MM.1S (cell line): ENCODE results near the gene CCDC91.

ENCODE experiments used
- DNase-seq: peaks from one replicate; pipeline ENCODE4 v3.0.0-alpha.2; 2015
- H2AFZ ChIP-seq: fragments of 300-600 bp; sonication (generic); 2 replicates; pipeline ENCODE4 v1.6.0; 2016; ENCODE audit warnings: antibody characterized with exemption, low read length
- H3F3A ChIP-seq: fragments of 300-600 bp; sonication (generic); 2 replicates; pipeline ENCODE4 v1.6.1; 2016; ENCODE audit warnings: mild to moderate bottlenecking, antibody characterized with exemption, low read length, moderate library complexity, mixed read lengths; ENCODE audit not compliant: insufficient read depth
- H3K27ac ChIP-seq: fragments of 300-600 bp; sonication (generic); 2 replicates; pipeline ENCODE4 v1.5.1; 2016; ENCODE audit warnings: mild to moderate bottlenecking, low read length
- H3K27me3 ChIP-seq: fragments of 300-600 bp; sonication (generic); replicated peaks from 2 replicates; pipeline ENCODE4 v1.6.0; 2016; ENCODE audit warnings: low read length; ENCODE audit not compliant: insufficient read depth
- H3K36me3 ChIP-seq: fragments of 300-600 bp; sonication (generic); replicated peaks from 2 replicates; pipeline ENCODE4 v1.6.1; 2016; ENCODE audit warnings: mild to moderate bottlenecking, low read length, mixed read lengths; ENCODE audit not compliant: insufficient read depth
- H3K4me1 ChIP-seq: fragments of 300-600 bp; sonication (generic); 2 replicates; pipeline ENCODE4 v1.6.1; 2016; ENCODE audit warnings: low read length, mixed read lengths
- H3K4me2 ChIP-seq: fragments of 300-600 bp; sonication (generic); 2 replicates; pipeline ENCODE4 v1.6.0; 2016; ENCODE audit warnings: low read depth, low read length
- H3K4me3 ChIP-seq: fragments of 300-600 bp; sonication (generic); 2 replicates; pipeline ENCODE4 v1.5.1; 2016; ENCODE audit warnings: low read length, mixed read lengths
- H3K79me2 ChIP-seq: fragments of 300-600 bp; sonication (generic); 2 replicates; pipeline ENCODE4 v1.6.1; 2016; ENCODE audit warnings: mixed run types, low read length, mixed read lengths
- H3K9ac ChIP-seq: fragments of 300-600 bp; sonication (generic); 2 replicates; pipeline ENCODE4 v1.6.1; 2016; ENCODE audit warnings: low read length, mixed read lengths
- H3K9me2 ChIP-seq: fragments of 300-600 bp; sonication (generic); replicated peaks from 2 replicates; pipeline ENCODE4 v1.6.1; 2016; ENCODE audit warnings: mild to moderate bottlenecking, low read length, mixed read lengths; ENCODE audit not compliant: insufficient read depth
- H3K9me3 ChIP-seq: fragments of 300-600 bp; sonication (generic); replicated peaks from 2 replicates; pipeline ENCODE4 v1.6.1; 2016; ENCODE audit warnings: mild to moderate bottlenecking, low read length, mixed read lengths; ENCODE audit not compliant: insufficient read depth
- H4K20me1 ChIP-seq: fragments of 300-600 bp; sonication (generic); 2 replicates; pipeline ENCODE4 v1.6.1; 2016; ENCODE audit warnings: mild to moderate bottlenecking, low read length, moderate library complexity, mixed read lengths; ENCODE audit not compliant: insufficient read depth
- EZH2 ChIP-seq: fragments of 300-600 bp; sonication (generic); optimal IDR thresholded peaks from 2 replicates; pipeline ENCODE3; 2017; ENCODE audit warnings: low read depth, mild to moderate bottlenecking, antibody characterized with exemption, low read length, mixed read lengths
- EZH2phosphoT487 ChIP-seq: fragments of 300-600 bp; sonication (generic); IDR thresholded peaks from 2 replicates; pipeline ENCODE4 v1.6.1; 2018; ENCODE audit warnings: antibody characterized with exemption, low read length
- TF ChIP-seq, protein P1 (sequence below): fragments of 300-600 bp; sonication (generic); IDR thresholded peaks from 2 replicates; pipeline ENCODE4 v1.5.1; 2016; ENCODE audit warnings: antibody characterized with exemption, low read length, mixed read lengths

CCDC91 gene

DNA sequence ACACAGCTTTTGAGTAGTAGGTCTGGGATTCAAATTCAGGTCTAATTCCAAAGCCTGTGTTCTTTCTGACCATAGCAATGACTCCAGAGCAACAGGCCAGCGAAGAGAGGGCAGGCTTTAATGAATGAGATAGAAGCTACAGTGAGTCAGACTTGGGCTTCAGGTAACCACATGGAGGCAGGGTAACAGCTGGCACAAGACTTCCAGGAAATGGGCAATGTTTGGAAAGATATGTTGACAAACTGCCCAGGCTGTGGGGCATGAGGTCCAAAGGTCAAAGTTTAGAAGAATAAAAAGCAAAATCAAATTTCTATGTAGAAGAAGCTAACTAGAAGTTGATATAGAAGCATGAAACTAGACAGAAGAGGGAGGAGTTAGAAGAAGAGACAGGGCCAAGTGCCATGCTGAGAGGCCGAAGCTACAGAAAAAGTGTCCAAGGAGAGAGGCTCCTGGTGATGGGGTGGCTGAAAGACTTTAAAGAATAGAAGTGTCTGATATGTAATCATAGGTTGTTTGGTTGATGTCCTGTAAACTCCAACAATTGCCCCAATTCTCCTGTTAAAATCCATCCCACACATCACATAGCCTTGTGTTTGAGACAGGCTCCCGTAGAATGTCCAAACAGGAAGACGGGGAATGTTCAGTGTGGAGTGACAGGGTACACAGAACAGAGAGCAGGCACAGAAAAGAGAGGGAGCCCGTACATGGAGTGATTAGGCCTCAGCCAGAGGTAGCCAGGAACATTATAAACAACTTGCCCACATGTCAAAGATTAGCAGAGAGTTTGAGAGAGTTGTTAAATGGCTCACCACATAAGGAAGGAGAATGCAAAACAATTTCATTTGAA lies 384.7 kb downstream of the CCDC91 start:
- H3K27ac ChIP-seq, result no peak overlapping the region
- no peak overlapping the region for H3K4me2 ChIP-seq
- H3K4me3 ChIP-seq, result no peak overlapping the region
- H3K79me2 ChIP-seq, result no peaks in the 10 kb centered on the region
- no peaks in the 10 kb centered on the region for H3K9me2 ChIP-seq
- H3K27me3 ChIP-seq, result no peaks in the 10 kb centered on the region
- TF ChIP-seq EZH2phosphoT487 (no peak), EZH2 (no peak)
- TF ChIP-seq, protein P1, sequence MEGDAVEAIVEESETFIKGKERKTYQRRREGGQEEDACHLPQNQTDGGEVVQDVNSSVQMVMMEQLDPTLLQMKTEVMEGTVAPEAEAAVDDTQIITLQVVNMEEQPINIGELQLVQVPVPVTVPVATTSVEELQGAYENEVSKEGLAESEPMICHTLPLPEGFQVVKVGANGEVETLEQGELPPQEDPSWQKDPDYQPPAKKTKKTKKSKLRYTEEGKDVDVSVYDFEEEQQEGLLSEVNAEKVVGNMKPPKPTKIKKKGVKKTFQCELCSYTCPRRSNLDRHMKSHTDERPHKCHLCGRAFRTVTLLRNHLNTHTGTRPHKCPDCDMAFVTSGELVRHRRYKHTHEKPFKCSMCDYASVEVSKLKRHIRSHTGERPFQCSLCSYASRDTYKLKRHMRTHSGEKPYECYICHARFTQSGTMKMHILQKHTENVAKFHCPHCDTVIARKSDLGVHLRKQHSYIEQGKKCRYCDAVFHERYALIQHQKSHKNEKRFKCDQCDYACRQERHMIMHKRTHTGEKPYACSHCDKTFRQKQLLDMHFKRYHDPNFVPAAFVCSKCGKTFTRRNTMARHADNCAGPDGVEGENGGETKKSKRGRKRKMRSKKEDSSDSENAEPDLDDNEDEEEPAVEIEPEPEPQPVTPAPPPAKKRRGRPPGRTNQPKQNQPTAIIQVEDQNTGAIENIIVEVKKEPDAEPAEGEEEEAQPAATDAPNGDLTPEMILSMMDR, result no peak
- H3K36me3 ChIP-seq, result no peaks in the 10 kb centered on the region
- no peak overlapping the region for H3K9ac ChIP-seq
- no peaks in the 10 kb centered on the region for H4K20me1 ChIP-seq
- H3K4me1 ChIP-seq, result no peaks in the 10 kb centered on the region
- H2AFZ ChIP-seq, result no peak overlapping the region
- H3F3A ChIP-seq, result no peaks in the 10 kb centered on the region
- no peaks in the 10 kb centered on the region for H3K9me3 ChIP-seq
- no peak for DNase-seq

DNA sequence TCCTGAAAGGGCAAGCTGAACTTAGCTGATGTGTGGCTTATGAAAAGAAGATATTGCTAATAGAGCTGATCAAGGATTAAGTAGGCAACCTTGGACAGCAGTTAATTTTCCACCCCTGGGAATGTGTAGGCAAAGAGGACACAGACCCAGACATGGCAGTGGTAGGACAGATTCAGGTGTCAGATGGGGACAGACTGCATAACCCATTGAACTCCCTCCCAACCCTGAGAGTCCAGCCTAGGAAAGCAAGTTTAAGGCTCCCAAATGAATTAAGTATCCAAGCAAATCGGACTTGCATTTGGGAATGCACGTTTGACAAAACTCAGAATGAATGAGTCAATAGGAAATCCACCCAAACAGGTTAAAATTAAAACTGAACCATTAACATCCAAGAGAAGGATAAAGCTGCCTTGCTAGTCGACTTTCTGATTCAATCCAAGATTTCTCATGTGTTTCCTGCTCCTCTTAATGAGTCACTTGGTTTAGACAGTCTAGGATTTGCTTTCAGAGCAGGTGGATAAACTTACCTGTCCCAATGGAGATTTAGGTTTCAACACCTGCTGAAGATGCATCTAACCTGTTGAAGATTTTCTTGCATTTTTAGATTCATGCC lies 385.4 kb downstream of the CCDC91 start:
- TF ChIP-seq, protein P1, result no peak
- TF ChIP-seq EZH2 (no peak), EZH2phosphoT487 (no peak)
- no peak for DNase-seq
- Histone ChIP-seq H3K27ac (no peak overlapping the region), H3K4me2 (no peak overlapping the region), H3K4me3 (no peak overlapping the region), H4K20me1 (no peaks in the 10 kb centered on the region), H3K79me2 (no peaks in the 10 kb centered on the region), H3F3A (no peaks in the 10 kb centered on the region), H3K36me3 (no peaks in the 10 kb centered on the region), H3K9ac (no peak overlapping the region), H3K9me3 (no peaks in the 10 kb centered on the region), H3K4me1 (no peaks in the 10 kb centered on the region), H3K27me3 (no peaks in the 10 kb centered on the region), H3K9me2 (no peaks in the 10 kb centered on the region), H2AFZ (no peak overlapping the region)

DNA sequence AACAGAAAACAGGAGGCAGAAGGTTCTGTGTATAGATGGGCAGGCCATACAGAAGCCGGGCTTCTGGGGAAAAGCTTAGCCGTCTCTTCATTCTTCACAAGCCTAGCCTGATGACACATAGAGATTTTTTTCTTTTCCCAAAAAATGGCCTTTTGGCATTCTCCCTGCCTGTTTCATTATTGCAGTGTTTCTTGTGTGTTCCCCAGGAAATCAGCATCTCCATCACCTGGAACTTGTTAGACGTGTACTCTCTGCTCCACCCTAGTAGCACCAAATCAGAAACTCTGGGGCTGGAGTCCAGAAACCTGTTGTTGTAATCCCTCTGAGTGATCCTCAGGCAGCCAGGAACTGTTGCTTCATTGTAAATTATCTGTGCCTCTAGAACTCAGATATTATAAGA lies 388.1 kb downstream of the CCDC91 start:
- Histone ChIP-seq H3K4me3 (no peak overlapping the region), H3K79me2 (no peaks in the 10 kb centered on the region), H3K27ac (no peak overlapping the region), H3K9me3 (no peaks in the 10 kb centered on the region), H3K9ac (no peak overlapping the region), H4K20me1 (no peaks in the 10 kb centered on the region), H3K9me2 (no peaks in the 10 kb centered on the region), H3K27me3 (no peaks in the 10 kb centered on the region), H3K4me2 (no peak overlapping the region), H3K4me1 (no peaks in the 10 kb centered on the region), H2AFZ (no peak overlapping the region), H3K36me3 (no peaks in the 10 kb centered on the region), H3F3A (no peaks in the 10 kb centered on the region)
- no peak for DNase-seq
- TF ChIP-seq EZH2 (no peak), EZH2phosphoT487 (no peak)
- TF ChIP-seq, protein P1, result no peak
